OCI-LY7 (cell line): Measurements from ENCODE around the gene LZTFL1. TPM values are rescaled to one million over a fixed set of nuclear protein-coding genes. Genes with fewer than 3 reads are reported as not detected.

Source experiments
- Bru-seq: library from RNA; stranded (reverse); fragments of 400-500 nt; gene quantifications from one replicate; lab custom pipeline; 2021; lab: Mats Ljungman, UMichigan
- BruChase-seq, 2 experiments: library from RNA; stranded (reverse); fragments of 400-500 nt; gene quantifications; one replicate each; lab custom pipeline; 2021; lab: Mats Ljungman, UMichigan
- BruUV-seq: library from RNA; stranded (reverse); fragments of 400-500 nt; replicated peaks from 2 replicates; lab custom pipeline; 2021; lab: Mats Ljungman, UMichigan
- CTCF ChIA-PET: fragments of 300-600 bp; sonication (Branson Sonifier 250); formaldehyde crosslinking; loops from one replicate; lab custom pipeline; 2022; ENCODE audit warnings: antibody characterized with exemption; ENCODE audit not compliant: unreplicated experiment; lab: Charles Lee
- POLR2A ChIA-PET: fragments of 300-600 bp; sonication (Branson Sonifier 250); formaldehyde crosslinking; loops from one replicate; lab custom pipeline; 2022; ENCODE audit warnings: antibody characterized with exemption; lab: Charles Lee
- DNase-seq: peaks from one replicate; pipeline ENCODE4 v3.0.0-alpha.2; 2015; ENCODE audit warnings: low spot score
- H2AFZ ChIP-seq: fragments of 200-600 bp; sonication (generic), shearing (Covaris generic); 2 replicates; pipeline ENCODE4 v1.6.1; 2014; ENCODE audit warnings: mild to moderate bottlenecking, antibody characterized with exemption, low read length, moderate library complexity
- H3K27ac ChIP-seq: fragments of 200-600 bp; sonication (generic); 2 replicates; pipeline ENCODE4 v1.5.1; 2014; ENCODE audit warnings: mixed run types, low read depth, mild to moderate bottlenecking, moderate library complexity, low read length, inconsistent platforms; ENCODE audit not compliant: poor library complexity, severe bottlenecking
- H3K36me3 ChIP-seq: fragments of 200-600 bp; sonication (generic); 2 replicates; pipeline ENCODE4 v1.6.1; 2014; ENCODE audit warnings: mild to moderate bottlenecking, antibody characterized with exemption, low read length, moderate library complexity, mixed read lengths; ENCODE audit not compliant: insufficient read depth
- H3K4me1 ChIP-seq: fragments of 200-600 bp; sonication (generic); 2 replicates; pipeline ENCODE4 v1.5.1; 2014; ENCODE audit warnings: mild to moderate bottlenecking, low read length; ENCODE audit not compliant: insufficient read depth, poor library complexity, severe bottlenecking
- H3K4me2 ChIP-seq: fragments of 200-600 bp; sonication (generic); 2 replicates; pipeline ENCODE4 v1.6.1; 2014; ENCODE audit warnings: mild to moderate bottlenecking, low read length
- H3K4me3 ChIP-seq: fragments of 200-600 bp; sonication (generic); 2 replicates; pipeline ENCODE4 v1.5.1; 2014; ENCODE audit warnings: mild to moderate bottlenecking, low read depth, low read length; ENCODE audit not compliant: poor library complexity, severe bottlenecking
- H3K79me2 ChIP-seq: fragments of 200-600 bp; sonication (generic); 2 replicates; pipeline ENCODE4 v1.6.1; 2016; ENCODE audit warnings: low read depth, mild to moderate bottlenecking, low read length, moderate library complexity, mixed read lengths; ENCODE audit not compliant: insufficient read depth
- H3K9me2 ChIP-seq: fragments of 200-600 bp; sonication (generic); 2 replicates; pipeline ENCODE4 v1.6.1; 2016; ENCODE audit warnings: mild to moderate bottlenecking, low read length, mixed read lengths; ENCODE audit not compliant: insufficient read depth
- H3K9me3 ChIP-seq: fragments of 200-600 bp; sonication (generic); 2 replicates; pipeline ENCODE4 v1.6.1; 2014; ENCODE audit warnings: mild to moderate bottlenecking, mixed run types, low read length, mixed read lengths
- H4K20me1 ChIP-seq: fragments of 200-600 bp; sonication (generic); 2 replicates; pipeline ENCODE4 v1.6.1; 2014; ENCODE audit warnings: mild to moderate bottlenecking, antibody characterized with exemption, low read length, moderate library complexity, mixed read lengths; ENCODE audit not compliant: insufficient read depth
- CTCF ChIP-seq: fragments of 200-600 bp; sonication (generic); conservative IDR thresholded peaks from 2 replicates; pipeline ENCODE4 v1.5.1; 2014; ENCODE audit warnings: mild to moderate bottlenecking, antibody characterized with exemption, low read length, moderate library complexity, mixed read lengths
- EZH2phosphoT487 ChIP-seq: fragments of 200-600 bp; sonication (generic); IDR thresholded peaks from 2 replicates; pipeline ENCODE4 v1.6.1; 2018; ENCODE audit warnings: low read depth, borderline replicate concordance, mild to moderate bottlenecking, mixed run types, antibody characterized with exemption, low read length, moderate library complexity, mixed read lengths
- intact Hi-C: fragments of 100-400 bp; cut with micrococcal nuclease; formaldehyde crosslinking; loops from one replicate; pipeline ENCODE4 v1.10.0; 2022; ENCODE audit not compliant: unreplicated experiment
- long read RNA-seq: library from polyadenylated mRNA; stranded (forward); transcript quantifications from one replicate; pipeline ENCODE4 v2.0.0, GENCODE V29; 2022
- total RNA-seq, 2 experiments: library from RNA; depleted of rRNA in 1 of 2; stranded (reverse); fragments of >200 nt in 1 of 2; shearing (Covaris generic) in 1 of 2; gene quantifications; 2 replicates each; pipeline ENCODE4 v1.2.3, GENCODE V29; 2014 to 2022

Gene LZTFL1, protein sequence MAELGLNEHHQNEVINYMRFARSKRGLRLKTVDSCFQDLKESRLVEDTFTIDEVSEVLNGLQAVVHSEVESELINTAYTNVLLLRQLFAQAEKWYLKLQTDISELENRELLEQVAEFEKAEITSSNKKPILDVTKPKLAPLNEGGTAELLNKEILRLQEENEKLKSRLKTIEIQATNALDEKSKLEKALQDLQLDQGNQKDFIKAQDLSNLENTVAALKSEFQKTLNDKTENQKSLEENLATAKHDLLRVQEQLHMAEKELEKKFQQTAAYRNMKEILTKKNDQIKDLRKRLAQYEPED
- total RNA-seq (2014; rRNA removed; shearing (Covaris generic)) (3.2 and 4.5 TPM in 2 replicates), total RNA-seq (2022) (8.7 and 9.7 TPM in 2 replicates), Bru-seq, nascent RNA (percentile 35 among the genes with signal in this experiment), BruChase-seq, experiment 1, labeled RNA remaining after a 6-hour chase (percentile 35 among the genes with signal in this experiment), BruChase-seq, experiment 2, labeled RNA remaining after a 2-hour chase (percentile 36 among the genes with signal in this experiment)
- long read RNA-seq, full-length matches to known transcripts = 6 of 7 reads
- long read RNA-seq, partial matches to known transcripts = 1 of 7 reads
- long read RNA-seq, other reads (novel, unspliced or antisense) = 0 of 7 reads

GRCh38 chr3:45841757-45842491, at the start of gene LZTFL1:
Gene LZTFL1 (minus strand): TSS chr3:45842119. CDS start chr3:45841991, 128 bp downstream.
- no peaks in the 10 kb centered on the region for H4K20me1 ChIP-seq
- no peaks in the 10 kb centered on the region for H3K9me3 ChIP-seq
- peaks cover 6% of the 10 kb centered on the region for H3K4me1 ChIP-seq
- peak within 1 kb of the TSS; percentile 72 for H3K4me3 ChIP-seq
- H3K36me3 ChIP-seq = no peaks in the 10 kb centered on the region
- BruUV-seq = no TSS peak
- no peak within 1 kb of the TSS for H3K27ac ChIP-seq
- peak within 1 kb of the TSS; percentile 59 for H2AFZ ChIP-seq
- POLR2A ChIA-PET = interaction anchor here (0.7 to 1.3 kb wide), 4 partner anchors 9 to 346 kb away, joined by 3 to 4 read pairs (median 3); no protein-coding TSS in a partner anchor
- CTCF ChIA-PET = no interaction called here
- DNase-seq = peak; percentile 86
- TF ChIP-seq EZH2phosphoT487 (no peak), CTCF (no peak)
- intact Hi-C loops = loop anchor here (5.0 kb wide), 1 partner anchor 65 kb away; no protein-coding TSS in a partner anchor
- H3K4me2 ChIP-seq = peak within 1 kb of the TSS; percentile 70
- no peaks in the 10 kb centered on the region for H3K9me2 ChIP-seq
- H3K79me2 ChIP-seq = no peaks in the 10 kb centered on the region

DNA sequence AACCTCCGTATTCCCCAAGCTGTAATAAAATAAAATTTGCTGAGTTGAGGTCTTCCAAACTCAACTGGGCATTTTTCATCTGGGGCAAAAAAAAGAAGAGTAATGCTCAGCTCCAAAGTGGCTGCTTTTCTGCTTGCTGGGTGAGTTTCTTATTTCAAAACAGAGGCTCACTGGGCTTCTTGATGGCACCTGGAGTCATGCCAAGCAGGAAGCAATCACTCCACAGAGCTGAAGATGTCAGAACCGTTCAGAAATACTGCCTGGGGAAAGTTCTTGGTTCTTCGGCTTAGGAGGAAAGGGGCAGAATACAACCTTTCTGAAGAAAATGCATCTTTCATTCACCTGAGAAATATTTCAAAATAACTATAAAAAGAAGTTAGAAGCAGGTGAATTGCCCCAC, 48.5 kb upstream of the LZTFL1 start:
- ChIA-PET POLR2A (interaction anchor here (0.5 to 1.0 kb wide), 3 partner anchors 9 to 295 kb away, joined by 3 read pairs; no protein-coding TSS in a partner anchor), CTCF (no interaction called here)
- TF ChIP-seq CTCF (no peak), EZH2phosphoT487 (no peak)
- H3K4me1 ChIP-seq = peaks cover 15% of the 10 kb centered on the region
- H3K4me3 ChIP-seq = peak overlapping the region; percentile 16
- H4K20me1 ChIP-seq = no peaks in the 10 kb centered on the region
- peak overlapping the region; percentile 53 for H3K4me2 ChIP-seq
- H3K79me2 ChIP-seq = no peaks in the 10 kb centered on the region
- BruUV-seq = no TSS peak
- peak overlapping the region; percentile 86 for H2AFZ ChIP-seq
- intact Hi-C loops = no loop called here
- no peaks in the 10 kb centered on the region for H3K36me3 ChIP-seq
- 0 out of 2 replicates have a peak, but pooled peaks cover 5% of the 10 kb centered on the region for H3K9me3 ChIP-seq
- no peaks in the 10 kb centered on the region for H3K9me2 ChIP-seq
- no peak overlapping the region for H3K27ac ChIP-seq
- peak; percentile 25 for DNase-seq
